A549 (cell line): Measurements from ENCODE around the gene TPM2. TPM values are rescaled to one million over a fixed set of nuclear protein-coding genes. Genes with fewer than 3 reads are reported as not detected.
A peak's percentile ranks its signal among the peaks of the same experiment; 100 is the strongest.

ENCODE experiments used
- ATAC-seq, 2 experiments: fragments of 200-7000 bp in 1 of 2; fragments of >200 bp in 1 of 2; cut with Nextera tagmentation in 1 of 2; cut with Tn5 transposase in 1 of 2; 3 replicates each; pipeline versions ENCODE4 v1.8.0 to v1.9.1; 2018 to 2020; ENCODE audit warnings: mild to moderate bottlenecking in 1 of 2, moderate library complexity in 1 of 2
- CTCF ChIA-PET: fragments of 300-600 bp; sonication (Branson Sonifier 250); formaldehyde crosslinking; extraction: SDS; loops from one replicate; lab custom pipeline; 2021; ENCODE audit warnings: antibody characterized with exemption, inconsistent platforms; lab: Yijun Ruan, JAX
- POLR2A ChIA-PET: fragments of 350-600 bp; formaldehyde crosslinking; extraction: SDS; loops from one replicate; lab custom pipeline; 2021; ENCODE audit warnings: antibody characterized with exemption, inconsistent platforms; lab: Yijun Ruan, JAX
- DNase-seq, 2 experiments: peaks; one replicate each; pipeline versions ENCODE4 v3.0.0 to v3.0.0-alpha.2; 2011 to 2016; ENCODE audit warnings: low read depth in 1 of 2, low spot score in 1 of 2
- FAIRE-seq: peaks from 2 replicates; lab custom pipeline; 2011; peaks lifted over from hg19 to GRCh38; lab: Jason Lieb, UNC
- H3K27ac ChIP-seq, 2 experiments: fragments of >200 bp; sonication (Bioruptor Twin); formaldehyde crosslinking; 3 replicates each; pipeline ENCODE4 v1.5.1; 2016 to 2017
- H3K4me1 ChIP-seq: fragments of >200 bp; sonication (Bioruptor Twin); formaldehyde crosslinking; 3 replicates; pipeline ENCODE4 v1.6.1; 2016
- H3K4me2 ChIP-seq: fragments of >200 bp; sonication (Bioruptor Twin); formaldehyde crosslinking; 3 replicates; pipeline ENCODE4 v1.6.1; 2016
- H3K4me3 ChIP-seq: fragments of >200 bp; sonication (Bioruptor Twin); formaldehyde crosslinking; 3 replicates; pipeline ENCODE4 v1.5.1; 2016
- H3K9me3 ChIP-seq: fragments of >200 bp; sonication (Bioruptor Twin); formaldehyde crosslinking; 3 replicates; pipeline ENCODE4 v1.6.1; 2016
- BHLHE40 ChIP-seq: IDR thresholded peaks from 2 replicates; pipeline ENCODE4 v1.6.1; 2012; ENCODE audit warnings: low read depth, low read length, inconsistent platforms
- FOSL2 ChIP-seq, 2 experiments: fragments of 450-650 bp in 1 of 2; fragments of >200 bp in 1 of 2; sonication (Bioruptor Twin) in 1 of 2; formaldehyde crosslinking; IDR thresholded peaks; 2 replicates each; pipeline versions ENCODE4 v1.5.0 to v1.6.1; 2016 to 2020; ENCODE audit warnings: mild to moderate bottlenecking in 1 of 2, moderate library complexity in 1 of 2
- HOXA7 ChIP-seq: fragments of 250-450 bp; sonication (Bioruptor Pico); IDR thresholded peaks from 2 replicates; pipeline ENCODE4 v1.5.0; 2020; ENCODE audit warnings: mild to moderate bottlenecking, moderate library complexity
- JUN ChIP-seq, 2 experiments: fragments of >200 bp; sonication (Bioruptor Twin); formaldehyde crosslinking; IDR thresholded peaks; 2 replicates in 1 of 2; 3 replicates in 1 of 2; pipeline ENCODE4 v1.6.1; 2016 to 2017
- KDM5A ChIP-seq: fragments of 200-600 bp; sonication (generic); IDR thresholded peaks from 2 replicates; pipeline ENCODE4 v1.6.1; 2016; ENCODE audit warnings: antibody characterized with exemption, mild to moderate bottlenecking
- PHF8 ChIP-seq: fragments of 200-600 bp; sonication (generic); IDR thresholded peaks from 2 replicates; pipeline ENCODE4 v1.6.1; 2016; ENCODE audit warnings: low read depth, mild to moderate bottlenecking, antibody characterized with exemption, moderate library complexity, borderline replicate concordance
- POLR2A ChIP-seq: IDR thresholded peaks from 2 replicates; pipeline ENCODE4 v1.6.1; 2012; ENCODE audit warnings: mild to moderate bottlenecking, low read length
- RARB ChIP-seq: fragments of 250-450 bp; sonication (Bioruptor Pico); IDR thresholded peaks from 2 replicates; pipeline ENCODE4 v1.8.0; 2021; ENCODE audit warnings: mild to moderate bottlenecking, moderate library complexity
- TFCP2L1 ChIP-seq: fragments of 250-450 bp; sonication (Bioruptor Pico); IDR thresholded peaks from 2 replicates; pipeline ENCODE4 v1.5.0; 2021; ENCODE audit warnings: mild to moderate bottlenecking
- ZC3H11A ChIP-seq: fragments of 450-650 bp; IDR thresholded peaks from 2 replicates; pipeline ENCODE4 v1.6.1; 2014; ENCODE audit warnings: antibody characterized with exemption, mild to moderate bottlenecking
- ZNF302 ChIP-seq: fragments of 250-450 bp; sonication (Bioruptor Pico); IDR thresholded peaks from 2 replicates; pipeline ENCODE4 v1.9.0; 2021; ENCODE audit warnings: inconsistent platforms, mild to moderate bottlenecking, moderate library complexity
- WGBS: methylation state at CpG from one replicate; pipeline ENCODE4 v1.1.6; 2017; ENCODE audit errors: missing lambda C conversion rate; 5-methylcytosine and 5-hydroxymethylcytosine counted together
- polyA plus RNA-seq, 4 experiments: library from polyadenylated mRNA; depleted of rRNA in 3 of 4; stranded (reverse); fragments of >200 nt; fragmentation: RNase III in 1 of 4; extraction: RNeasy Plus Mini Kit Qiagen cat#74134 plus additional on column Dnase treatment in 1 of 4; gene quantifications; 2 replicates in 3 of 4; 3 replicates in 1 of 4; pipeline ENCODE4 v1.2.3, GENCODE V29; 2011 to 2017
- TF ChIP-seq, protein P1 (sequence below): fragments of >200 bp; sonication (Bioruptor Twin); formaldehyde crosslinking; IDR thresholded peaks from 3 replicates; pipeline ENCODE4 v1.5.1; 2016

The TPM2 gene
- polyA plus RNA-seq, 2 of the 4 experiments (the other 2 are of a cell fraction), result 281 to 956 TPM

DNA sequence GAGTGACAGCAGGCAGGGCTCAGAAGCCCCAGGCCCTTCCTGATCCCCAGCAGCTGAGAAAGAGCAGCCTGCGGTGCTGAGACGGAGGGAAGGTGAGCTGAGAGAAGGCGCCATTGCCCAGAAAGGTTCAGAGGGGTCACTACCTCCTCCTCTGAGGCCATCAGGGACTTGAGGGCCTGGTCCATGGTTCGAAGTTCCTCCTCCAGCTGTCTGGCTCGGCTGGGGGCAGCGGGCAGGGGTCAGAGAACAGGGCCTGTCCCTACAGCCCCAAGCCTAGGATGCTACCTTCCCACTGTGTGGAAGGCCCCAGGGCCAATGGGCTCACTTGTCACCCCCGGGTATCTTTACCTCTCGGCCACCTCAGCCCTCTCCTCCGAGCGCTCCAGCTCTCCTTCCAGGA is 4.8 kb downstream of the TPM2 start:
- no peak for TF ChIP-seq HOXA7 (CRISPR knock-in tag)
- H3K4me1 ChIP-seq, result peaks cover 47% of the 10 kb centered on the region
- no peaks in the 10 kb centered on the region for H3K9me3 ChIP-seq
- ChIA-PET POLR2A (no interaction called here), CTCF (interaction anchor here (0.7 to 18.3 kb wide), 7 partner anchors 12 to 204 kb away, joined by 3 to 498 read pairs (median 12); partner anchors contain the start of genes ARHGEF39, CA9, CCDC107 and RMRP)
- no peak overlapping the region for H3K27ac ChIP-seq
- FAIRE-seq (no peak), DNase-seq (no peak), ATAC-seq (no peak)
- H3K4me2 ChIP-seq, result no peak overlapping the region
- 97% methylated on average over 10 of the region's 10 CpGs for WGBS
- no peak overlapping the region for H3K4me3 ChIP-seq

DNA sequence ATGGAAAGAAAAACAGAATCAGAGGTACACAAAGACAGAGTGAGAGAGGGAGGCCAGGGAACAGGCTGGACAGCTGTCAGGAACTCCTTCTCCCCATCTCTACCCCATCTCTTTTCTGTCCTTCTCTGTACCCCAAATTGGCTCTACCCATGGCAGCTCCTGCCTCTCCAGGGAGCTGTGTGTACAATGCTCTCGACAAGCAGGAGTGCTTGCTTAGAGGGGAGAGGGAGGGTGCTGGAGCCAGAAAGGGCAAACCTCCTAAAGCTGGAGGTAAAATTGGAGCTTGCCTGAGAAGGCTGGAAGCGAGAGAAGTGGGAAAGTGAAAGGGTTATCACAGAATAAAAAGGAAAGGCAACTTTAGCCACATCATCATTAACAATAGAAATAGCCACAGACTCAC is 6.4 kb downstream of the TPM2 start:
- POLR2A ChIA-PET, result interaction anchor here (0.7 to 1.1 kb wide), 2 partner anchors 13 to 19 kb away, joined by 3 read pairs; no protein-coding TSS in a partner anchor
- 88% methylated on average over 2 of the region's 2 CpGs for WGBS
- H3K4me2 ChIP-seq, result no peak overlapping the region

DNA sequence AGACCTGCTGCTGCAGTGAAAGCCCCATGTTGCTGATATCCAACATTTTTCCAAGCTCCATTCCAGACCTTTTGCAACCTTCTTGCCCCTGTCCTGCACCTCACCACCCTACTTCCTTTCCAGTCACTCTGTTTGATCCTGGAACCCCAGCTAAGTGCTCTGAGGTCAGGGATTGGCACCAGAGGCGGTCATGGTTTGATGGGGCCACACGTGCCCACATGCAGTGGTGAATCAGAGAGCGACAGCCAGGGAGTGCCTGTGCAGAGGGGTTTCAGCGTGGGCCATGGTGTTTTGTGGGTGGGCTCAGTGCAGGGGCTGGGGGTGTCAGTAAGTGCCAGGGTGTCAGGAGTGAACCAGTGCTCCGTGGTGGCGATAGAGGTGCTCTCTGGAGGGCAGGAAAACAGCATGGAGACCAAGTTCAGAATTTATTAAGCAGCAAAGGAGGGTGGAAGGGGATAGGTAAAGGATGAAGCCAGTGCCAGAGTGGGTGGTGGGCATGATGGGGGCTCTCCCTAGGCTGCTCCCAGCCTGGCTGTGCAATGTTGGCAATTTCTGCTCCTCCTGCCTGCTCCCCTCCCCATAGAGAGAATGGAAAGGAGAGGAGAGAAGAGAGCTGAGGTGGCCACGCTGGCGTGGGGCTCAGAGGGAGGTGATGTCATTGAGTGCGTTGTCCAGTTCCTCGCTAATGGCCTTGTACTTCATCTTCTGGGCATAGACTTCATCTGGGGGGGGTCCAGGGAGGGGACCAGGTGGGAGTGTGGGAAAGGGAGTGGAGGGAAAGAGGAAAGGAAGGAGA is 7.0 kb downstream of the TPM2 start:
- POLR2A ChIA-PET, result interaction anchor here (0.7 to 1.1 kb wide), 2 partner anchors 14 to 18 kb away, joined by 3 read pairs; no protein-coding TSS in a partner anchor
- ATAC-seq, result no peak
- 81% methylated on average over 10 of the region's 10 CpGs for WGBS
- CTCF ChIA-PET, result interaction anchor here (4.1 to 18.3 kb wide), 3 partner anchors 14 to 47 kb away, joined by 20 to 498 read pairs (median 72); partner anchors contain the start of genes ARHGEF39, CA9, CCDC107 and RMRP
- Histone ChIP-seq H3K4me2 (no peak overlapping the region), H3K4me1 (peaks cover 37% of the 10 kb centered on the region), H3K9me3 (no peaks in the 10 kb centered on the region), H3K4me3 (no peak overlapping the region), H3K27ac (no peak overlapping the region; a peak in 1 of 6 replicates)
- no peak for DNase-seq
- TF ChIP-seq, protein P1, sequence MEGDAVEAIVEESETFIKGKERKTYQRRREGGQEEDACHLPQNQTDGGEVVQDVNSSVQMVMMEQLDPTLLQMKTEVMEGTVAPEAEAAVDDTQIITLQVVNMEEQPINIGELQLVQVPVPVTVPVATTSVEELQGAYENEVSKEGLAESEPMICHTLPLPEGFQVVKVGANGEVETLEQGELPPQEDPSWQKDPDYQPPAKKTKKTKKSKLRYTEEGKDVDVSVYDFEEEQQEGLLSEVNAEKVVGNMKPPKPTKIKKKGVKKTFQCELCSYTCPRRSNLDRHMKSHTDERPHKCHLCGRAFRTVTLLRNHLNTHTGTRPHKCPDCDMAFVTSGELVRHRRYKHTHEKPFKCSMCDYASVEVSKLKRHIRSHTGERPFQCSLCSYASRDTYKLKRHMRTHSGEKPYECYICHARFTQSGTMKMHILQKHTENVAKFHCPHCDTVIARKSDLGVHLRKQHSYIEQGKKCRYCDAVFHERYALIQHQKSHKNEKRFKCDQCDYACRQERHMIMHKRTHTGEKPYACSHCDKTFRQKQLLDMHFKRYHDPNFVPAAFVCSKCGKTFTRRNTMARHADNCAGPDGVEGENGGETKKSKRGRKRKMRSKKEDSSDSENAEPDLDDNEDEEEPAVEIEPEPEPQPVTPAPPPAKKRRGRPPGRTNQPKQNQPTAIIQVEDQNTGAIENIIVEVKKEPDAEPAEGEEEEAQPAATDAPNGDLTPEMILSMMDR, result no peak
- 0 out of 5 replicates have a peak, but pooled peaks of 1 of the 2 experiments have one; percentile 5 for TF ChIP-seq JUN (IDR thresholded peaks at IDR 0.05)
- no peak for TF ChIP-seq TFCP2L1 (CRISPR knock-in tag)
- FAIRE-seq, result no peak

More for the DNA sequence above, 6.4 kb downstream of the TPM2 start:
- FAIRE-seq, result no peak
- no peaks in the 10 kb centered on the region for H3K9me3 ChIP-seq
- TF ChIP-seq RARB (CRISPR knock-in tag), result no peak
- no peak for TF ChIP-seq PHF8
- TF ChIP-seq, protein P1, result no peak
- no peak for TF ChIP-seq HOXA7 (CRISPR knock-in tag)
- TF ChIP-seq KDM5A, result no peak
- TF ChIP-seq ZC3H11A, result no peak
- TF ChIP-seq FOSL2 (IDR thresholded peaks at IDR 0.05), result no peak
- no peak for TF ChIP-seq FOSL2 (CRISPR knock-in tag; IDR thresholded peaks at IDR 0.05)
- no peak for TF ChIP-seq POLR2A
- no peak for TF ChIP-seq BHLHE40
- no peak for ATAC-seq
- no peak for DNase-seq
- H3K27ac ChIP-seq, result no peak overlapping the region; a peak in 1 of 6 replicates
- CTCF ChIA-PET, result interaction anchor here (1.4 to 18.3 kb wide), 5 partner anchors 13 to 199 kb away, joined by 3 to 498 read pairs (median 20); partner anchors contain the start of genes ARHGEF39, CA9, CCDC107 and RMRP
- H3K4me3 ChIP-seq, result no peak overlapping the region
- H3K4me1 ChIP-seq, result peaks cover 43% of the 10 kb centered on the region

DNA sequence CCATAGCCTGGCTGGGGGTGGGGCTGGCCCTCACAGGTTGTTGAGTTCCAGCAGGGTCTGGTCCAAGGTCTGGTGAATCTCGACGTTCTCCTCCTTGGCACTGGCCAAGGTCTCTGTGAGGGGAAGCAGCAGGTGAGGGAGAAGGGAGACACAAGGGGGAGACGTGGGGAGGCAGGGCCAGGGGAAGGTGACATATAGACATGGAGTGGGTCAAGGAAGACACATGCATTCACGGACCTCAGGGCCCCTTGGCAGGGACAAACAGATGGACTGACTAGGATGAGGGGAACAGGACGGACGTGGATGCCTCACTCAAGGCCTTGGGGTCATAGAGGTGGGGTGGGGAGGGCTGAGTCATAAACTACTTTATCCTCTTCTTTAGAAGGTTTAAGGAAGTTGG is 7.7 kb downstream of the TPM2 start:
- ATAC-seq (no peak; a peak in 1 of 6 replicates), DNase-seq (no peak), FAIRE-seq (no peak)
- peaks cover 31% of the 10 kb centered on the region for H3K4me1 ChIP-seq
- H3K9me3 ChIP-seq, result no peaks in the 10 kb centered on the region
- H3K4me3 ChIP-seq, result no peak overlapping the region
- POLR2A ChIA-PET, result no interaction called here
- CTCF ChIA-PET, result interaction anchor here (18.3 kb wide), 1 partner anchor 16 kb away, joined by 498 read pairs; the partner anchor contains the start of genes ARHGEF39, CA9, CCDC107 and RMRP
- WGBS, result 76% methylated on average over 6 of the region's 6 CpGs
- no peak overlapping the region for H3K4me2 ChIP-seq
- H3K27ac ChIP-seq, result no peak overlapping the region
- no peak for TF ChIP-seq ZNF302
- TF ChIP-seq JUN (IDR thresholded peaks at IDR 0.05), result 0 out of 5 replicates have a peak, but pooled peaks of 1 of the 2 experiments have one; percentile 1
- TF ChIP-seq, all 56 proteins: peak for 1
